AG09309 (cell line): ENCODE results near the gene EFNA5.
"Not testable (repeated sequence)": the region's sequence is repeated elsewhere in the genome, so short reads cannot be mapped to it uniquely, and the experiment has no call there.

Experiments
- DNase-seq: peaks from one replicate; pipeline ENCODE4 v3.0.0-alpha.2; 2010; ENCODE audit warnings: low read depth
- H3K4me3 ChIP-seq: 2 replicates; pipeline ENCODE4 v1.5.1; 2011; ENCODE audit warnings: mild to moderate bottlenecking, low read depth, low read length, moderate library complexity; ENCODE audit not compliant: control insufficient read depth
- TF ChIP-seq, protein P1 (sequence below): IDR thresholded peaks from 2 replicates; pipeline ENCODE4 v1.5.1; 2011; ENCODE audit warnings: mild to moderate bottlenecking, low read depth, low read length, inconsistent platforms; ENCODE audit not compliant: insufficient read depth, control insufficient read depth; ENCODE audit errors: missing control alignments

Gene EFNA5

DNA sequence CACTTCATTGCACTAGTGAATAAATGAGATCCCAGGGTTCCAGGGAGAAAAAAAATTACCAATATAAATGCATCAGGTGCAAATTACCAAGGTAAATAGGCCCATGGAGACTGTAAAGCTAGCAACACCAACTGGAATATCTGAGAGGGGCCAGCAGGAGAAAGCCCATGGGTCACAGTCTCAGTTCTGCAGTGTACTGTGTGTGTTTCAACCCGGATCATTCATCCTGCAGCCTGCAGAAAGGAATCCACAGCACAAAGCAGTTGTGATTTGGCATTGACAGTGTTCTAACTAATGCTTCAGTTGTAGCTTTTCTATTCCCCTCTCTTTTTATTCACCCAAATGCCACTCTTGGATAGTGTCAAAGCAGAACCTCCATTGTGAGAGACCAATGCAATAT is 171.0 kb downstream of the EFNA5 start:
- DNase-seq, result no peak
- H3K4me3 ChIP-seq, result no peak overlapping the region
- TF ChIP-seq, protein P1, sequence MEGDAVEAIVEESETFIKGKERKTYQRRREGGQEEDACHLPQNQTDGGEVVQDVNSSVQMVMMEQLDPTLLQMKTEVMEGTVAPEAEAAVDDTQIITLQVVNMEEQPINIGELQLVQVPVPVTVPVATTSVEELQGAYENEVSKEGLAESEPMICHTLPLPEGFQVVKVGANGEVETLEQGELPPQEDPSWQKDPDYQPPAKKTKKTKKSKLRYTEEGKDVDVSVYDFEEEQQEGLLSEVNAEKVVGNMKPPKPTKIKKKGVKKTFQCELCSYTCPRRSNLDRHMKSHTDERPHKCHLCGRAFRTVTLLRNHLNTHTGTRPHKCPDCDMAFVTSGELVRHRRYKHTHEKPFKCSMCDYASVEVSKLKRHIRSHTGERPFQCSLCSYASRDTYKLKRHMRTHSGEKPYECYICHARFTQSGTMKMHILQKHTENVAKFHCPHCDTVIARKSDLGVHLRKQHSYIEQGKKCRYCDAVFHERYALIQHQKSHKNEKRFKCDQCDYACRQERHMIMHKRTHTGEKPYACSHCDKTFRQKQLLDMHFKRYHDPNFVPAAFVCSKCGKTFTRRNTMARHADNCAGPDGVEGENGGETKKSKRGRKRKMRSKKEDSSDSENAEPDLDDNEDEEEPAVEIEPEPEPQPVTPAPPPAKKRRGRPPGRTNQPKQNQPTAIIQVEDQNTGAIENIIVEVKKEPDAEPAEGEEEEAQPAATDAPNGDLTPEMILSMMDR, result no peak

DNA sequence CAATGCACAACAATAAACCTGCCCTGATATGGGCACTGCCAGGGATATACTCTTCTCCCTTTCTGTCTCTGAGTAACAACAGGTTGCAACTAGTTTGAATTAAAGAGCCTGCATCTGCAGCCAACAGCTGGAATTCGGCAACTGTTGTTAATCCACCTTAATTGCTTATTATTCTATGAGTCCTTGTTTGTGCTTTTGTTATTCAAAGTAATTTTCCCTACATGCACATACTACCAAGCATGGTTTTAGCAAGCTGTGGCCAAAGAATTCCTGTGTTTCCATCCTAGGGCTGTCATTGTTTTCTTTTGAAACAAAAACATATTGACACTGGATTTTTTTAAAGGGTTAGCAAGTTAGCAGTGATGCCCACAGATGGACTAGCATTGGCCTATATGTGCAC is 171.5 kb downstream of the EFNA5 start:
- H3K4me3 ChIP-seq, result no peak overlapping the region
- DNase-seq, result no peak
- TF ChIP-seq, protein P1, result no peak

DNA sequence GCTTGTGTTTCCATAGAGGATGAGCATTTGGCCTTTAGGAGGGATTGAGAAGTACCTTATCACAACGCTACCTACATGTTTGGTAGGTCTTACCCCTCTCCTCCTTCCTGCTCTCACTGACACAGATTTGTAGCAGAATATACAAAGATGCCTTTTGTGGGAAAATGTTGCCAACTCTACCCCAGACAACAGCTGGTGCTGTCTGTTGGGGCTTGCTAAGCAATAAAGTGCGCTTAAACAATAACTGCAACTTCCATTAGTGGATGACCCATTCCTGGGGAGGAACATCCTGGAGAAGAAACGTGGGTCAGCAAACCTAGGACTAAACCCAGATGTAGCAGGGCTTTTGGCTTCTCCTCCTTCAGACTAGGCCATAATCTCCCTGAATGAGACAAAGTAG is 174.3 kb downstream of the EFNA5 start:
- TF ChIP-seq, protein P1, result no peak
- DNase-seq, result no peak
- H3K4me3 ChIP-seq, result no peak overlapping the region

DNA sequence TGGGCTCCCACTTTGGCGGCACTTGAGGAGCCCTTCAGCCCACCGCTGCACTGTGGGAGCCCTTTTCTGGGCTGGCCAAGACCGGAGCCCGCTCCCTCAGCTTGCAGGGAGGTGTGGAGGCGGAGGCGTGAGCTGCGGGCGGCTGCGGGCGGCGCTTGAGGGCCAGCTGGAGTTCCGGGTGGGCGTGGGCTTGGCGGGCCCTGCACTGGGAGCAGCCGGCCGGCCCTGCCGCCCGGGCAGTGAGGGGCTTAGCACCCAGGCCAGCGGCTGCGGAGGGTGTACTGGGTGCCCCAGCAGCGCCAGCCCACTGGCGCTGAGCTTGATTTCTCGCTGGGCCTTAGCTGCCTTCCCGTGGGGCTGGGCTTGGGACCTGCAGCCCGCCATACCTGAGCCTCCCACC is 176.6 kb downstream of the EFNA5 start:
- H3K4me3 ChIP-seq, DNase-seq: not testable (repeated sequence)

DNA sequence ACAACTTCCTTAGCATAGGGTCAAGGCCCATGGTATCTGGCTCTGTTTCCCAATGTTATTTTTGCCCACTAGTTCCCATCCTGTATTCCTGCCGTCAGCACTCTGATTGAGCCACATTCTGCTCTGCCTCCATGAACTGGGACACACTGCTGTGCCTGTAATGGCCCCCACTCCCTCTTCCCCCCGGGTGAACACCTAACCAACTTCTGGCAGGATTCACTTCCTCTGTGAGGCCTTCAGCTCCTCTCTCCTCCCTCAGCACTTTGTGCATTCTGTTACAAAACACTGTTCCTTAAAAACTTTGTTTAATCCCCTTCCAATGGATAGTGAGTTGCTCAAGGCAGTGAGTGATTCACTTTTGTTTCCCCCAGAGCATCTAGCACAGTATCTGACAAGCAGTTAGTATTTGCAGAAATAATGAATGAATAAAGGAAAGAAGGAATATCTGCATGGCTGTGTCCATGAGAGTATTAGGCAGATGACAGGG is 183.6 kb downstream of the EFNA5 start:
- DNase-seq, result no peak
- H3K4me3 ChIP-seq, result no peak overlapping the region
- TF ChIP-seq, protein P1, result no peak

DNA sequence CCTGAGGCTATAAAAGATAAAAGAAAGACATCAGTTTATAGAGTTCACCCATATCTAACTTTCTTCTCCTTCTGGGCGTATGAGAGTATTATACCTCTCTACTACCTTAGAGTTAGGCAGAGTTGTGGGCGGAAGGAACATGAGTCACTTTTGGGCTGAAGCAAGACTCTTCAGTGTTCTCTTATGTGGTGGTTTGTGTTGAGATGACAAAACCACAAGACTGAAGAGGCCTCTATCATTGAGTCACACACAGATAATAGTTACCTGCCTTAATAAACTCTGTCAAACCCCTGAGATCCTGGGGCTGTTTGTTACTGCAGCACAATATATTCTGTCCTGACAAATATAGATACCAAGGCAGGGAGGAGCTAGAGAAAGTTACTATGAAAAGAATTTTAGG is 184.2 kb downstream of the EFNA5 start:
- no peak for DNase-seq
- no peak overlapping the region for H3K4me3 ChIP-seq
- TF ChIP-seq, protein P1, result no peak

DNA sequence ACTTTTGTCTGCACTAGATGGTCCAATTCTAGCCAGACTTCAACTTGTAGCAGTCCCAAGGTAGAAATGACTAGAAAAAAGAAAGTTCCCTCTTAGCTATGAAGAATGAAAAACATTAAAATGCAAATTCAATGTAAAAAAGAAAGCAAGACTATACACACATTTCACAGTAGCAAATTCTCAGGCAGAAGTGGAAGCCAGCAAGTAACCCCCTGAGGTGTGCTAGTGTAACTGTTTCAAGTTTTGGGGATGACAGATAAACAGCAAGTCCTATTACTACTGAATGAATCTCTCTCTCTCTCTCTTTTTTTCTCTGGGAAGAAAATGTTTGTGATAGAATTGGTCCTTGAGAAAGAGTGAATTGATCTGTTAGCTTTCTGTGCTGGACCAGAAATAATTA is 185.6 kb downstream of the EFNA5 start:
- H3K4me3 ChIP-seq, result no peak overlapping the region
- DNase-seq, result no peak
- TF ChIP-seq, protein P1, result no peak
